ENCODE measurements around the gene MSI2.
A peak's percentile ranks its signal among the peaks of the same experiment; 100 is the strongest.

The MSI2 gene

GRCh38 chr17:57356153-57356718 is 99.9 kb downstream of the MSI2 start:
- Histone ChIP-seq H3K27ac (ENCODE audit: low read depth, low read length) (no peak overlapping the region), H3K79me2 (ENCODE audit: control insufficient read depth, insufficient read depth, low read length, poor library complexity) (peaks cover 8% of the 10 kb centered on the region), H4K12ac (ENCODE audit: low read depth, low read length) (no peak overlapping the region), H4K91ac (ENCODE audit: low read depth, low read length) (no peak overlapping the region), H3K18ac (ENCODE audit: low read length) (no peak overlapping the region), H2BK120ac (ENCODE audit: insufficient read depth, low read length, poor library complexity) (no peak overlapping the region), H3K36me3 (ENCODE audit: control insufficient read depth in 1 of 2, insufficient read depth in 2 of 2, low read length in 2 of 2) (peaks cover 0 to 4% of the 10 kb centered on the region in 2 experiments), H2BK12ac (ENCODE audit: low read length) (no peak overlapping the region), H3K27me3 (ENCODE audit: insufficient read depth, low read length) (no peaks in the 10 kb centered on the region), H3K4me1 (ENCODE audit: control insufficient read depth in 1 of 2, insufficient read depth in 2 of 2, low read length in 2 of 2) (peaks cover 13 to 19% of the 10 kb centered on the region in 2 experiments), H3K79me1 (ENCODE audit: low read length) (peaks cover 9% of the 10 kb centered on the region), H2AK5ac (ENCODE audit: low read length) (no peak overlapping the region), H3K14ac (ENCODE audit: low read length) (no peak overlapping the region), H2AFZ (ENCODE audit: insufficient read depth, low read length, poor library complexity) (no peak overlapping the region), H3K4me3 (ENCODE audit: low read depth, low read length) (no peak overlapping the region), H3K4me2 (ENCODE audit: low read length) (no peak overlapping the region), H3K4ac (ENCODE audit: low read depth, low read length) (no peak overlapping the region), H2BK5ac (ENCODE audit: low read depth, low read length, poor library complexity) (no peak overlapping the region), H4K8ac (ENCODE audit: low read depth, low read length) (no peak overlapping the region), H3K9me3 (ENCODE audit: insufficient read depth, low read depth, low read length) (no peaks in the 10 kb centered on the region), H3K23ac (ENCODE audit: low read length) (no peak overlapping the region), H3K9ac (ENCODE audit: low read length) (no peak overlapping the region)
- WGBS (ENCODE audit: extremely low coverage, insufficient coverage, insufficient read length), result no CpG with 5 or more reads among the region's 6 CpGs
- no peak for DNase-seq

GRCh38 chr17:57356719-57357391 is 100.5 kb downstream of the MSI2 start:
- H3K79me2 ChIP-seq (ENCODE audit: control insufficient read depth, insufficient read depth, low read length, poor library complexity), result peaks cover 8% of the 10 kb centered on the region
- H3K18ac ChIP-seq (ENCODE audit: low read length), result peak overlapping the region; percentile 23
- H3K4me1 ChIP-seq (ENCODE audit: control insufficient read depth in 1 of 2, insufficient read depth in 2 of 2, low read length in 2 of 2), result peaks cover 13 to 19% of the 10 kb centered on the region in 2 experiments
- H2BK120ac ChIP-seq (ENCODE audit: insufficient read depth, low read length, poor library complexity), result peak overlapping the region; percentile 75
- no peak overlapping the region for H3K4me3 ChIP-seq (ENCODE audit: low read depth, low read length)
- no peak overlapping the region for H3K23ac ChIP-seq (ENCODE audit: low read length)
- H3K4me2 ChIP-seq (ENCODE audit: low read length), result no peak overlapping the region
- peaks cover 0 to 2% of the 10 kb centered on the region in 2 experiments for H3K36me3 ChIP-seq (ENCODE audit: control insufficient read depth in 1 of 2, insufficient read depth in 2 of 2, low read length in 2 of 2)
- H3K27ac ChIP-seq (ENCODE audit: low read depth, low read length), result peak overlapping the region; percentile 57
- H2BK5ac ChIP-seq (ENCODE audit: low read depth, low read length, poor library complexity), result peak overlapping the region; percentile 8
- peak overlapping the region; percentile 1 for H2BK12ac ChIP-seq (ENCODE audit: low read length)
- no peaks in the 10 kb centered on the region for H3K9me3 ChIP-seq (ENCODE audit: insufficient read depth, low read depth, low read length)
- no peak for DNase-seq
- H3K27me3 ChIP-seq (ENCODE audit: insufficient read depth, low read length), result no peaks in the 10 kb centered on the region
- no peak overlapping the region for H3K9ac ChIP-seq (ENCODE audit: low read length)
- peak overlapping the region; percentile 31 for H2AK5ac ChIP-seq (ENCODE audit: low read length)
- H4K91ac ChIP-seq (ENCODE audit: low read depth, low read length), result peak overlapping the region; percentile 59
- H2AFZ ChIP-seq (ENCODE audit: insufficient read depth, low read length, poor library complexity), result no peak overlapping the region
- peak overlapping the region; percentile 44 for H3K14ac ChIP-seq (ENCODE audit: low read length)
- H3K4ac ChIP-seq (ENCODE audit: low read depth, low read length), result peak overlapping the region; percentile 47
- peak overlapping the region; percentile 2 for H4K8ac ChIP-seq (ENCODE audit: low read depth, low read length)
- H3K79me1 ChIP-seq (ENCODE audit: low read length), result peaks cover 9% of the 10 kb centered on the region
- no CpG with 5 or more reads among the region's 16 CpGs for WGBS (ENCODE audit: extremely low coverage, insufficient coverage, insufficient read length)
- no peak overlapping the region for H4K12ac ChIP-seq (ENCODE audit: low read depth, low read length)

- peak overlapping the region; percentile 44 for H3K14ac ChIP-seq (ENCODE audit: low read length)
- H2BK5ac ChIP-seq (ENCODE audit: low read depth, low read length, poor library complexity), result peak overlapping the region; percentile 8
- peak overlapping the region; percentile 23 for H3K18ac ChIP-seq (ENCODE audit: low read length)
- H3K4me1 ChIP-seq (ENCODE audit: control insufficient read depth in 1 of 2, insufficient read depth in 2 of 2, low read length in 2 of 2), result peaks cover 13 to 19% of the 10 kb centered on the region in 2 experiments
- H4K8ac ChIP-seq (ENCODE audit: low read depth, low read length), result peak overlapping the region; percentile 2
- H2AFZ ChIP-seq (ENCODE audit: insufficient read depth, low read length, poor library complexity), result no peak overlapping the region
- no peak overlapping the region for H3K4me3 ChIP-seq (ENCODE audit: low read depth, low read length)
- peak overlapping the region; percentile 59 for H4K91ac ChIP-seq (ENCODE audit: low read depth, low read length)
- no peak overlapping the region for H3K23ac ChIP-seq (ENCODE audit: low read length)
- no peaks in the 10 kb centered on the region for H3K27me3 ChIP-seq (ENCODE audit: insufficient read depth, low read length)
- H2AK5ac ChIP-seq (ENCODE audit: low read length), result peak overlapping the region; percentile 31
- no peak overlapping the region for H3K9ac ChIP-seq (ENCODE audit: low read length)
- peaks cover 8% of the 10 kb centered on the region for H3K79me2 ChIP-seq (ENCODE audit: control insufficient read depth, insufficient read depth, low read length, poor library complexity)
- DNase-seq, result no peak
- H2BK120ac ChIP-seq (ENCODE audit: insufficient read depth, low read length, poor library complexity), result peak overlapping the region; percentile 75
- H2BK12ac ChIP-seq (ENCODE audit: low read length), result peak overlapping the region; percentile 1
- no CpG with 5 or more reads among the region's 11 CpGs for WGBS (ENCODE audit: extremely low coverage, insufficient coverage, insufficient read length)
- H3K79me1 ChIP-seq (ENCODE audit: low read length), result peaks cover 9% of the 10 kb centered on the region
- peak overlapping the region; percentile 57 for H3K27ac ChIP-seq (ENCODE audit: low read depth, low read length)
- peak overlapping the region; percentile 47 for H3K4ac ChIP-seq (ENCODE audit: low read depth, low read length)
- H3K4me2 ChIP-seq (ENCODE audit: low read length), result no peak overlapping the region
- H4K12ac ChIP-seq (ENCODE audit: low read depth, low read length), result no peak overlapping the region
- H3K36me3 ChIP-seq (ENCODE audit: control insufficient read depth in 1 of 2, insufficient read depth in 2 of 2, low read length in 2 of 2), result peaks cover 0 to 2% of the 10 kb centered on the region in 2 experiments
- no peaks in the 10 kb centered on the region for H3K9me3 ChIP-seq (ENCODE audit: insufficient read depth, low read depth, low read length)
These were observed 101.1 kb downstream of the MSI2 start for GRCh38 chr17:57357392-57357784.

DNA sequence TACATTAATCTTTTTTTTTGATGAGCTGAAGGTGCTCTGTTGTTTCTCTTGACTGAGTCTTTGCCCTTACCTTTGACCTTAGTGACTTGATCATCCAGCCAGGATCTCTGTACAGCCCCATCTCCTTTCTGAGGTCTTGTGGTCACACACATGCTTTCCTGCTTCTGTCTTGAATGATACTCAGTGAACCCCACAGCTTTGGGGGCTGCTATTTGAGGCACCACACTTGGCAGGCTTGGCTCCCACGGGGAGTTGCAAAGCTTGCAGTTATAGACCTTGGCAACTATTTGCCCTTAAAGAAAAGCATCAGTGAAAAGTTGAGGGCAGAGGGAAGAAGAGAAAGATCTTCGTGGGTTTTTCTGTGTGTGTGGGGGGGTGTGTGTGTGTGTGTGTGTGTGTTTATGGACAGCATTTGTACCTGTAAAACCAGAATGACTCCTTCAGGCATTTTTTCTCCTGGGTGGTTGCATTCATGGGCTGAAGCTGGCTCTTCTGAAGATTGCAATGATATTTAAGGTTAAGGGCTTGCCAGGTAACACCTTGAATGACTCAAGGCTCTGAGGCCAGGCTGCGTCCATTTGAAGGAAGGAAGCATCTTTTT is 101.6 kb downstream of the MSI2 start:
- H3K18ac ChIP-seq (ENCODE audit: low read length), result peak overlapping the region; percentile 77
- H2BK12ac ChIP-seq (ENCODE audit: low read length), result peak overlapping the region; percentile 17
- DNase-seq, result peak; percentile 91 to 97
- WGBS (ENCODE audit: extremely low coverage, insufficient coverage, insufficient read length), result no CpG with 5 or more reads among the region's 3 CpGs
- peak overlapping the region; percentile 48 for H4K8ac ChIP-seq (ENCODE audit: low read depth, low read length)
- H3K9me3 ChIP-seq (ENCODE audit: insufficient read depth, low read depth, low read length), result no peaks in the 10 kb centered on the region
- no peak overlapping the region for H2AK5ac ChIP-seq (ENCODE audit: low read length)
- H3K4me2 ChIP-seq (ENCODE audit: low read length), result no peak overlapping the region
- peaks cover 8% of the 10 kb centered on the region for H3K79me2 ChIP-seq (ENCODE audit: control insufficient read depth, insufficient read depth, low read length, poor library complexity)
- peak overlapping the region; percentile 31 for H2BK120ac ChIP-seq (ENCODE audit: insufficient read depth, low read length, poor library complexity)
- H3K4me1 ChIP-seq (ENCODE audit: control insufficient read depth in 1 of 2, insufficient read depth in 2 of 2, low read length in 2 of 2), result peaks cover 13 to 19% of the 10 kb centered on the region in 2 experiments
- H3K4me3 ChIP-seq (ENCODE audit: low read depth, low read length), result no peak overlapping the region
- H3K14ac ChIP-seq (ENCODE audit: low read length), result no peak overlapping the region
- H3K23ac ChIP-seq (ENCODE audit: low read length), result no peak overlapping the region
- no peak overlapping the region for H3K4ac ChIP-seq (ENCODE audit: low read depth, low read length)
- no peak overlapping the region for H4K12ac ChIP-seq (ENCODE audit: low read depth, low read length)
- H4K91ac ChIP-seq (ENCODE audit: low read depth, low read length), result no peak overlapping the region
- peaks cover 0 to 2% of the 10 kb centered on the region in 2 experiments for H3K36me3 ChIP-seq (ENCODE audit: control insufficient read depth in 1 of 2, insufficient read depth in 2 of 2, low read length in 2 of 2)
- H2AFZ ChIP-seq (ENCODE audit: insufficient read depth, low read length, poor library complexity), result no peak overlapping the region
- peak overlapping the region; percentile 62 for H2BK5ac ChIP-seq (ENCODE audit: low read depth, low read length, poor library complexity)
- H3K79me1 ChIP-seq (ENCODE audit: low read length), result peaks cover 9% of the 10 kb centered on the region
- H3K9ac ChIP-seq (ENCODE audit: low read length), result no peak overlapping the region
- no peaks in the 10 kb centered on the region for H3K27me3 ChIP-seq (ENCODE audit: insufficient read depth, low read length)
- peak overlapping the region; percentile 57 for H3K27ac ChIP-seq (ENCODE audit: low read depth, low read length)
